Uterus (tissue), 2 donors: ENCODE data around the gene HSD17B2.

Experiments used
- CTCF ChIP-seq, 4 experiments: fragments of 200-600 bp in 2 of 4; fragments of 450-650 bp in 2 of 4; sonication (generic) in 2 of 4; IDR thresholded peaks; one replicate each; pipeline ENCODE4 v1.5.1; 2016 to 2019; ENCODE audit warnings: antibody characterized with exemption in 4 of 4, mild to moderate bottlenecking in 2 of 4, moderate library complexity in 1 of 4
- POLR2A ChIP-seq, 2 donors: fragments of 450-650 bp; IDR thresholded peaks; one replicate each; pipeline ENCODE4 v1.6.1; 2016; ENCODE audit warnings: antibody characterized with exemption in 2 of 2, mild to moderate bottlenecking in 1 of 2, moderate library complexity in 1 of 2

GRCh38 chr16:82082097-82082496 lies 47.0 kb downstream of the HSD17B2 start:
- TF ChIP-seq POLR2A (IDR thresholded peaks at IDR 0.05) (no peak), CTCF (IDR thresholded peaks at IDR 0.05) (no peak)
